Nephron (organoid): ENCODE data around the gene MS4A18.

Experiments
- H3K27ac Mint-ChIP-seq, 3 experiments: 2 replicates each; pipeline ENCODE4 v1.8.0; 2020; ENCODE audit warnings: mixed read lengths in 3 of 3, mild to moderate bottlenecking in 2 of 3, moderate library complexity in 1 of 3
- H3K27me3 Mint-ChIP-seq: 2 replicates; pipeline ENCODE4 v1.8.0; 2021; ENCODE audit warnings: low read depth, mild to moderate bottlenecking, moderate library complexity, mixed read lengths
- H3K36me3 Mint-ChIP-seq: 2 replicates; pipeline ENCODE4 v1.8.0; 2020; ENCODE audit warnings: low read depth, mixed read lengths
- H3K4me1 Mint-ChIP-seq: 2 replicates; pipeline ENCODE4 v1.8.0; 2020; ENCODE audit warnings: mixed read lengths
- H3K4me3 Mint-ChIP-seq, 3 experiments: 2 replicates each; pipeline ENCODE4 v1.8.0; 2020; ENCODE audit warnings: mild to moderate bottlenecking in 3 of 3, mixed read lengths in 3 of 3, moderate library complexity in 2 of 3
- H3K9me3 Mint-ChIP-seq: 2 replicates; pipeline ENCODE4 v1.8.0; 2020; ENCODE audit warnings: mixed read lengths
- TF ChIP-seq, protein P1 (sequence below), 3 experiments: fragments of 200-600 bp; sonication (generic); IDR thresholded peaks; one replicate each; pipeline ENCODE4 v1.5.0; 2021; ENCODE audit warnings: antibody characterized with exemption in 3 of 3; ENCODE audit not compliant: unreplicated experiment in 3 of 3

MS4A18 gene

DNA sequence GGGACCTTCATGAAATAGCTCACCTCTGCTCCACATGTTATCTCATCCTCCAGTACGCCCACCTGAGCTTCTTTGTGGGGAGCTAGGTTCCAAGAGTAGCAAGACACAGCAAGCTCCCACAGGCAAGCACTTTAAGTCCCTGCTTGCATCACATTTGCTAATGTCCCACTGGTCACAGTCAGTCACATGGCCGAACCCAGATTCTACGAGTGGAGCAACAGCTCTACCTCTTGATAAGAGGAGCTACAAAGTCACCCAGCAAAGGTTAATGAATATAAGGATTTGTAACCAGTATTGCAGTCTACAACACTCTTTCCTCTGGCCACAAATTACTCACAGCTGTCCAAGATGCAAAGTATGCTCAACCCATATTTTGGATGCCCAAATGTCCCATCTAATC lies 16.9 kb downstream of the MS4A18 start:
- no peaks in the 10 kb centered on the region for H3K36me3 Mint-ChIP-seq
- peaks cover 9% of the 10 kb centered on the region for H3K9me3 Mint-ChIP-seq
- H3K4me3 Mint-ChIP-seq: no peak overlapping the region
- peaks cover 11% of the 10 kb centered on the region for H3K27me3 Mint-ChIP-seq
- no peaks in the 10 kb centered on the region for H3K4me1 Mint-ChIP-seq
- no peak overlapping the region for H3K27ac Mint-ChIP-seq
- TF ChIP-seq, protein P1, sequence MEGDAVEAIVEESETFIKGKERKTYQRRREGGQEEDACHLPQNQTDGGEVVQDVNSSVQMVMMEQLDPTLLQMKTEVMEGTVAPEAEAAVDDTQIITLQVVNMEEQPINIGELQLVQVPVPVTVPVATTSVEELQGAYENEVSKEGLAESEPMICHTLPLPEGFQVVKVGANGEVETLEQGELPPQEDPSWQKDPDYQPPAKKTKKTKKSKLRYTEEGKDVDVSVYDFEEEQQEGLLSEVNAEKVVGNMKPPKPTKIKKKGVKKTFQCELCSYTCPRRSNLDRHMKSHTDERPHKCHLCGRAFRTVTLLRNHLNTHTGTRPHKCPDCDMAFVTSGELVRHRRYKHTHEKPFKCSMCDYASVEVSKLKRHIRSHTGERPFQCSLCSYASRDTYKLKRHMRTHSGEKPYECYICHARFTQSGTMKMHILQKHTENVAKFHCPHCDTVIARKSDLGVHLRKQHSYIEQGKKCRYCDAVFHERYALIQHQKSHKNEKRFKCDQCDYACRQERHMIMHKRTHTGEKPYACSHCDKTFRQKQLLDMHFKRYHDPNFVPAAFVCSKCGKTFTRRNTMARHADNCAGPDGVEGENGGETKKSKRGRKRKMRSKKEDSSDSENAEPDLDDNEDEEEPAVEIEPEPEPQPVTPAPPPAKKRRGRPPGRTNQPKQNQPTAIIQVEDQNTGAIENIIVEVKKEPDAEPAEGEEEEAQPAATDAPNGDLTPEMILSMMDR (IDR thresholded peaks at IDR 0.05; ENCODE audit: unreplicated experiment in 3 of 3): no peak

DNA sequence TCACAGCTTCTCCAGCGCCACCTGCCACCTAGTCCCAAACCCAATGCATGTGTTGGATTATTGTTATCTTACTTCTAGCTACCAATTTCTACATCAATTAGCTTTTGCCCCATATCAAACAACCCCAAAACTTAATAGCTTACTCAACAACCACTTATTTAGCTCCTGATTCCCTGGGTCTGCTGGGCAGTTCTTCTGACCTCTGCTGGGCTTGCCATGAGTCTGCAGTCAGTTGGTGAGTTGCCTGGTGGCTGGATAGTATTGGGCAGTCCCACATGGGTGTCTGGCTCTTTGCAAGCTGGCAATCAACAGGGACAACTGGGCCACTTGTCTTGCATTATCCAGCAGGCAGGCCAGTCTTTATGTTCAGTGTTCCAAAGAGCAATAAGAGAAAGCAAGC lies 18.5 kb downstream of the MS4A18 start:
- H3K27ac Mint-ChIP-seq: no peak overlapping the region
- H3K9me3 Mint-ChIP-seq: peaks cover 11% of the 10 kb centered on the region
- H3K36me3 Mint-ChIP-seq: no peaks in the 10 kb centered on the region
- H3K4me1 Mint-ChIP-seq: peaks cover 4% of the 10 kb centered on the region
- H3K4me3 Mint-ChIP-seq: no peak overlapping the region
- TF ChIP-seq, protein P1 (IDR thresholded peaks at IDR 0.05; ENCODE audit: unreplicated experiment in 3 of 3): no peak
- peaks cover 13% of the 10 kb centered on the region for H3K27me3 Mint-ChIP-seq

DNA sequence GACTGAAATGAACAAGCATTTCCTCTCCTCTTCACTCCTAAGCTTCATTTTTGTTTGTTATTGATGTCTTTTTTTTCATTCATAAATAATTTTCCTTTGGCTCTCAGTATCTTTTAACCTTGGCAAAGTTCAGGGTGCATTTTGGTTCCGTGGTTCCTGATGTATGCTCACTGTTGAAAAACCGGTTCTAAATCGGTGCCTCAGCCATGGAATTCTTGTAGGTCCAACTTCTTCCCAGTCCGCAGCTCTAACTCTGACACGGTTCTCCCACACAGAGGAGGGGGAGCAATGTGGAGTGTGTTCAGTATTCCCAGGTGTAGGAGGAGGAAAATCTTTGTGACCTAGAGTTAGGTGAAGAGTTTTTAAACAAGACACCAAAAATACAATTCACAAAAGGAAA lies 19.6 kb downstream of the MS4A18 start:
- H3K4me3 Mint-ChIP-seq: no peak overlapping the region
- H3K4me1 Mint-ChIP-seq: peaks cover 4% of the 10 kb centered on the region
- H3K9me3 Mint-ChIP-seq: peaks cover 11% of the 10 kb centered on the region
- H3K36me3 Mint-ChIP-seq: no peaks in the 10 kb centered on the region
- TF ChIP-seq, protein P1 (IDR thresholded peaks at IDR 0.05; ENCODE audit: unreplicated experiment in 3 of 3): no peak
- H3K27me3 Mint-ChIP-seq: peaks cover 12% of the 10 kb centered on the region
- no peak overlapping the region for H3K27ac Mint-ChIP-seq

DNA sequence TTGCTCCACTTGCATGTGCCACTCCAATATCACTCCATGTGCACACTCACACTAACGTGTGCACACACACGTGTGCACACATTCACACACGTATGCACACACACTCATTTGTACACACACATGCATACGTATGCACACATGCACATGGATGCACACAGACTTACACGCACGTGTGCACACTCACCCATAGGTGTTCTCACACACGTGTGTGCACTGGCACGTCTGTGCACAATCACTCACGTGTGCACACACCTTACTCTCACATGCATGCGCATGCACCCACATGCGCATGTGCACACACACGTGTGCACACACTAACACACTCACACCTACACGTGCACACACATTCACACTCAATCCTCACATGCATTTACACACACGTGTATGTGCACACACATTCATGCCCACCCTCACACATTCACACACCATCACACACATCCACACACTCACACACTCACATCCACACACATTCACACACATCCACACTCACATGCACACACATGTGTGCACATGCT lies 22.9 kb downstream of the MS4A18 start:
- TF ChIP-seq, protein P1 (IDR thresholded peaks at IDR 0.05; ENCODE audit: unreplicated experiment in 3 of 3): no peak
- H3K27ac Mint-ChIP-seq: no peak overlapping the region
- peaks cover 29% of the 10 kb centered on the region for H3K27me3 Mint-ChIP-seq
- H3K9me3 Mint-ChIP-seq: peaks cover 8% of the 10 kb centered on the region
- H3K36me3 Mint-ChIP-seq: no peaks in the 10 kb centered on the region
- H3K4me1 Mint-ChIP-seq: peaks cover 4% of the 10 kb centered on the region
- no peak overlapping the region for H3K4me3 Mint-ChIP-seq

DNA sequence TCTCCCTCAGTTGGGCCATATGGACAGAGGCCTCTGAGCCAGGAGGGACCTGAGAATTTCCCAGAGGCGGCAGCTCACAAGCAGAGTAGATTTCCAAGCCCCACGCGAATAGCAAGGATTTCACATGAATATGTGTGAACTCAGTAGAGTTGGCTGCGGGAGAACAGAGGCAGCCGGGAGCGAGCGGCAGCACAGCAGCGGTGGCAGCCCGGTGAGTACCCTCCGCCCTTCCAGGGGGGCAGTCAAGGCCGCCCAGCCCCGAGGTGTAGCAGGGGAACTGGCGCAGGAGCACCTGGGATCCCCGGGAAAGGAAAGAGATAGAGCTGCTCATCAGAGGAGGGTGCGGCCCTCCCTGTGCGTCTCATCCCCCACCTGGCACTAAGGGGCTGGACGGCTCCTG lies 23.7 kb downstream of the MS4A18 start:
- H3K4me1 Mint-ChIP-seq: peaks cover 4% of the 10 kb centered on the region
- no peak overlapping the region for H3K4me3 Mint-ChIP-seq
- H3K27me3 Mint-ChIP-seq: peaks cover 37% of the 10 kb centered on the region
- no peak overlapping the region for H3K27ac Mint-ChIP-seq
- TF ChIP-seq, protein P1 (IDR thresholded peaks at IDR 0.05; ENCODE audit: unreplicated experiment in 3 of 3): no peak
- H3K36me3 Mint-ChIP-seq: no peaks in the 10 kb centered on the region
- peaks cover 2% of the 10 kb centered on the region for H3K9me3 Mint-ChIP-seq

DNA sequence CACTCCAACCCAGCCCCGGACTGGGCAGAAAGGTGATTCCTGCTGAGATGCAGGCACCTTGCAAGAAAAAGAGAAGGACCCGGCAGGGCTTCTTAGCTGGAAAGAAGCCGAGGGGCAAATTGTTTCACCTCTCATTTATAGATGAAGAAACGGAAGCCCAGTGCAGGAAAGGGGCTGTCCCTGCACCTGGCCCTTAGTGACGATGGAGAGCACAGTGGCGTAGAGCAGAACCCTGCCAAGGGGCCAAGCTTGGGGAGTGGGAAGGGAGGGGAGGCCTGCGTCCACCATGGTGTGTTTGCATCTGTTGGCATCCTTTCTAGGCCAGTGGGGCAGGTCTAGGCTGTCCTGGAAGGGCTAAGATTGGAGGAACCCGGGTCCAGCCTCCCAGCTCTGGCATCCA lies 24.3 kb downstream of the MS4A18 start:
- H3K9me3 Mint-ChIP-seq: peaks cover 2% of the 10 kb centered on the region
- no peak overlapping the region for H3K27ac Mint-ChIP-seq
- H3K4me1 Mint-ChIP-seq: peaks cover 4% of the 10 kb centered on the region
- no peaks in the 10 kb centered on the region for H3K36me3 Mint-ChIP-seq
- H3K4me3 Mint-ChIP-seq: no peak overlapping the region
- H3K27me3 Mint-ChIP-seq: peaks cover 39% of the 10 kb centered on the region
- TF ChIP-seq, protein P1 (IDR thresholded peaks at IDR 0.05; ENCODE audit: unreplicated experiment in 3 of 3): no peak
